22Rv1 (cell line): Measurements from ENCODE around the gene LAGE3.

Experiments used
- ZFX ChIP-seq: fragments of 450-650 bp; IDR thresholded peaks from 2 replicates; pipeline ENCODE4 v1.6.1; 2017; ENCODE audit warnings: antibody characterized with exemption, borderline replicate concordance
- TF ChIP-seq, protein P1 (sequence below): fragments of 450-650 bp; IDR thresholded peaks from 2 replicates; pipeline ENCODE4 v1.5.1; 2017; ENCODE audit warnings: mild to moderate bottlenecking

GRCh38 chrX:154441984-154442707 lies 36.9 kb downstream of the LAGE3 start:
- TF ChIP-seq, protein P1, sequence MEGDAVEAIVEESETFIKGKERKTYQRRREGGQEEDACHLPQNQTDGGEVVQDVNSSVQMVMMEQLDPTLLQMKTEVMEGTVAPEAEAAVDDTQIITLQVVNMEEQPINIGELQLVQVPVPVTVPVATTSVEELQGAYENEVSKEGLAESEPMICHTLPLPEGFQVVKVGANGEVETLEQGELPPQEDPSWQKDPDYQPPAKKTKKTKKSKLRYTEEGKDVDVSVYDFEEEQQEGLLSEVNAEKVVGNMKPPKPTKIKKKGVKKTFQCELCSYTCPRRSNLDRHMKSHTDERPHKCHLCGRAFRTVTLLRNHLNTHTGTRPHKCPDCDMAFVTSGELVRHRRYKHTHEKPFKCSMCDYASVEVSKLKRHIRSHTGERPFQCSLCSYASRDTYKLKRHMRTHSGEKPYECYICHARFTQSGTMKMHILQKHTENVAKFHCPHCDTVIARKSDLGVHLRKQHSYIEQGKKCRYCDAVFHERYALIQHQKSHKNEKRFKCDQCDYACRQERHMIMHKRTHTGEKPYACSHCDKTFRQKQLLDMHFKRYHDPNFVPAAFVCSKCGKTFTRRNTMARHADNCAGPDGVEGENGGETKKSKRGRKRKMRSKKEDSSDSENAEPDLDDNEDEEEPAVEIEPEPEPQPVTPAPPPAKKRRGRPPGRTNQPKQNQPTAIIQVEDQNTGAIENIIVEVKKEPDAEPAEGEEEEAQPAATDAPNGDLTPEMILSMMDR, result no peak
- no peak for TF ChIP-seq ZFX
